ENCODE results near the gene ZNF783.
A peak's percentile ranks its signal among the peaks of the same experiment; 100 is the strongest.
"Not testable (repeated sequence)": the region's sequence is repeated elsewhere in the genome, so short reads cannot be mapped to it uniquely, and the experiment has no call there.

The ZNF783 gene

GRCh38 chr7:149241696-149242095 lies 20.3 kb upstream of the ZNF783 start:
- DNase-seq = no peak

DNA sequence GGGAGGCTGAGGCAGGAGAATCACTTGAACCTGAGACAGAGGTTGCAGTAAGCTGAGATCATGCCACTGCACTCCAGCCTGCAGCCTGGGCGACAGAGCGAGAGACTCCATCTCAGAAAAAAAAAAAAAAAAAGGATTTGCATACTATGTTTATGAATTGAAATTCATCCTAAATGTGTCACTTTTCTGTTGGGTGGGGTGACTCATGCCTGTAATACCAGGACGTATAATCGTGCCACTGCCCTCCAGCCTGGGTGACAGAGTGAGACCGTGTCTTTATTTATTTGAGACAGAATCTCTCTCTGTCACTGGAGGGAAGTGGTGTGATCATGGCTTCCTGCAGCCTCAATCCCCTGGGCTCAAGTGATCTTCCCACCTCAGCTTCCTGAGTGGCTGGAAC lies 16.8 kb upstream of the ZNF783 start:
- DNase-seq = peak; percentile 34

GRCh38 chr7:149245744-149246143 lies 16.3 kb upstream of the ZNF783 start:
- DNase-seq = no peak

- no peak for DNase-seq
Measured at GRCh38 chr7:149248777-149249176, 13.2 kb upstream of the ZNF783 start.

DNA sequence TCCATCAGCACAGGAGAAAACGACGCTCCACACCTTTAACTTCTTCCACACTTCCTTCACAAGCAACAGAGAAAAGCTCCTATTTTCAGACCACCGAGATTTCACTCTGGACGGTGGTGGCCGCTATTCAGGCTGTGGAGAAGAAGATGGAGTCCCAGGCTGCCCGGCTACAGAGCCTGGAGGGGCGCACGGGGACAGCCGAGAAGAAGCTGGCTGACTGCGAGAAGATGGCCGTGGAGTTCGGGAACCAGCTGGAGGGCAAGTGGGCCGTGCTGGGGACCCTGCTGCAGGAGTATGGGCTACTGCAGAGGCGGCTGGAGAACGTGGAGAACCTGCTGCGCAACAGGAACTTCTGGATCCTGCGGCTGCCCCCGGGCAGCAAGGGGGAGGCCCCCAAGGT lies 11.8 kb upstream of the ZNF783 start:
- not testable (repeated sequence) for DNase-seq

- not testable (repeated sequence) for DNase-seq
Measured at GRCh38 chr7:149251518-149251917, 10.5 kb upstream of the ZNF783 start.

- DNase-seq = no peak
Measured at GRCh38 chr7:149252378-149252777, 9.6 kb upstream of the ZNF783 start.

GRCh38 chr7:149253665-149254064 lies 8.3 kb upstream of the ZNF783 start:
- DNase-seq = no peak

GRCh38 chr7:149254181-149254858 lies 7.7 kb upstream of the ZNF783 start:
- no peak for DNase-seq

- DNase-seq = no peak
Measured at GRCh38 chr7:149255174-149255573, 6.8 kb upstream of the ZNF783 start.

- no peak for DNase-seq
Measured at GRCh38 chr7:149256568-149256967, 5.4 kb upstream of the ZNF783 start.

DNA sequence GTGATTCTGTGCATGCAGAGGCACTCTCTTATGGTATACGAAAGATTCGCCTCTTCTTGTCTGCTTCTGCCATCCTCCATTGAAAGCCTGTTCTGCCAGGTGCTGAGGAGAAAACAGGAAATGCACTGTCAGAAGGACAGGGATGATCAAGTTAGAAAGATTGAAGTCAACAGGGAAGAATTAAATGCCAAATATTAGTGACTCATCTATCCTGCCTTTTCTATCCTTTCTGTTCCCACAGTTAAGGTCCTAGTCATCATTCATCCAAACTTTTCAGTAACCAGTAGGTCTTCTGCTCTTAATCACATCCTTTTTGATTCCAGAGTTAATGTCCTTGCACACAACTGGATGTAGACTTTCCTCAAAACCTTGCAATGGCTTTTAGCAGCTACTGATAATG lies 4.8 kb upstream of the ZNF783 start:
- no peak for DNase-seq

GRCh38 chr7:149261316-149261828 lies 624 bp upstream of the ZNF783 start:
- no peak for DNase-seq

GRCh38 chr7:149266451-149266850 lies 4.5 kb downstream of the ZNF783 start:
- DNase-seq = no peak

DNA sequence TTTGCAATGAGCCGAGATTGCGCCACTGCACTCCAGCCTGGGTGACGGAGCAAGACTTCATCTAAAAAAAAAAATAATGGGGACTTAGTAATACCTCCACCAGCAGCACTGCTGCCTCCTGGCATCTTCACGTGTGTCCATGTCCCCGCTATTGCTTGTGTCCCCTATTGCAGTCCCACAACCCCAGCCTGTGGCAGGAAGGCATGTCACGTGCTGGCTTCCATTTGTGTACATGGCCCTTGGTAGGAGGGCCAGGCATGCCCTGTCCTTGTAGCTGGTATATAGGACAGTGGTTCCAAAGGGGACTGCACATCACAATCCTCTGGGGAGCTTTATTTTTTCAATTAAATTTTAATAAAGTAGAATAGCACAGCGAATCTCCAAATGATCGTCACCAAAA lies 5.7 kb downstream of the ZNF783 start:
- DNase-seq = no peak

- not testable (repeated sequence) for DNase-seq
Measured at GRCh38 chr7:149274424-149274823, 12.4 kb downstream of the ZNF783 start.

DNA sequence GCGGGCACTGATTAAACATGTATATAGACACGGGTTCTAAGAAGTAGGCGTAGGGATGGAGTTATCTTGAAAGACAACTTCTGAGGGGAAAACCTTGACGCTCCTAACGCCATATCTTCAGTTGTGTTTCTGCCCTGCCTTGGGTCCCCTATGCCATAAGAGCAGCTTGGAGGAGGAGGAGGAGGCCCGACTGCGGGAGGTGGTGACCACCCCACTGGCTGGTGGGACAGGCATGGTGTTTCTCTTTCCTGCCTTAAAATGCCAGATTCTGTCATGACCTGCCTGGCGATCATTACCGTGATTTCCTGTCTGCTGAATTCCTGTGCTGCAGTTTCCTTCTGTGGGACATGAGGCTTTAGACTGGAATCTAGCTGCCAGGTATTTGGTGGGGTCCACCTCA lies 15.9 kb downstream of the ZNF783 start:
- no peak for DNase-seq

DNA sequence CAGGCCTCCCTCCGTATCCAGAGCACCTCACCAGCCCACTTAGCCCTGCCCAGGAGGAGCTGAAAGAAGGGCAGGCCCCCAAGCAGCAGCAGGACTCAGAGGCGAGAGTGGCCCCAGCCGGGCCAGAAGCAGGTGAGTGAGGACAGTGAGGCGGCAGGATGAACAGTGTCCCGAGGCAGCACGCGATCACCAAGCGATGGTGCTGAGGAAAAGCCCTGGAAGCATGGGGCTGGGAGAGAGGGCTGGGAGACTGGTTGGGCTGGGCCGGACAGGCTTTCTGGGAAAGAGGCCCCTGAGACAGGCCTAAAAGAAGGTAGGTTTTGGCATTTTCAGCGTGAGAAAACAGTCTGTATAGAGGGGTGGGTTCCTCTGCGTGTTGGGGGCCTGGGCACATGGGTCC lies 16.4 kb downstream of the ZNF783 start:
- DNase-seq = no peak

GRCh38 chr7:149279111-149279743 lies 17.2 kb downstream of the ZNF783 start:
- no peak for DNase-seq

DNA sequence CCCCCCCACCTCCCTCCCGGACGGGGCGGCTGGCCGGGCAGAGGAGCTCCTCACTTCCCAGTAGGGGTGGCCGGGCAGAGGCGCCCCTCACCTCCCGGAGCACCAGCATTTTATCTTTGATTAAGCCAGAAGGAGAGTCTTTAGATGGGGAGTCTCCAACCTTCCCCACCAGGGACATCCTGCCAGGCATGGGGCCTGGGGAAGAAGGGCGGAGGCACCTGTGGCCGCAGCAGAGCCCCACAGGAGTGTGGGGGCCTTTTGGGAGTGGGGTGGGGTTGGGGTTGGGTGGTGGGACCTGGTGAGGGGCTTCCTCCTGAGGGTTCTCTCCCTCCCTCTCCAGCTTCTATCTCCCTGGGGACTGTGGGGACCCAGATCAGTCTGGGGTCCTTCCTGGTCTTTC lies 18.2 kb downstream of the ZNF783 start:
- DNase-seq = no peak

GRCh38 chr7:149280661-149281507 lies 18.9 kb downstream of the ZNF783 start:
- no peak for DNase-seq

GRCh38 chr7:149281508-149282330 lies 19.7 kb downstream of the ZNF783 start:
- no peak for DNase-seq

DNA sequence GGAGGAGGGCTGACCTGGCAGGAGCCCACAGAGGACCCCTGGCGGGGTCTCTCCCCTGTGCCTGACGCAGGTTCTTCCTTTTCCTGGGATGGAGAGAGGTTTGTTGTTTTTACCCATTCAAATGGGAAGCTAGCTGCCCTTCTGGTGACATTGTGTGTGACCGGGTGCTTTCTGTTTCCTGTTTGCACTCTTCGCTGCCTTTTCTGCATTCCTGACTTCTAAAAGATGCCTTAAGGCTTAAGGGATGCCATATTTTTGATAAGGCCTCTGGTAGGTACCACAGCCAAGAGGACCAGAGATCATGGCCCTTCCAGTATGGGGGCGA lies 20.3 kb downstream of the ZNF783 start:
- no peak for DNase-seq
